Psoas muscle (tissue), 8 donors: Measurements from ENCODE around the gene METTL9. TPM values are rescaled to one million over a fixed set of nuclear protein-coding genes. Genes with fewer than 3 reads are reported as not detected.
"Not testable (repeated sequence)": the region's sequence is repeated elsewhere in the genome, so short reads cannot be mapped to it uniquely, and the experiment has no call there.

ENCODE experiments used
- ATAC-seq, 4 donors: fragments of 200-7000 bp; cut with Tn5 transposase; one replicate each; pipeline ENCODE4 v1.9.1; 2020; ENCODE audit warnings: moderate library complexity in 3 of 4, mild to moderate bottlenecking in 2 of 4
- DNase-seq, 2 donors: peaks; one replicate each; pipeline ENCODE4 v3.0.0-alpha.2; 2020
- H3K27ac ChIP-seq: fragments of 200-600 bp; one replicate; pipeline ENCODE4 v1.8.0; 2022
- H3K27me3 ChIP-seq, 3 donors: fragments of 200-600 bp in 1 of 3; one replicate each; pipeline versions ENCODE4 v1.6.1 to v1.8.0; 2013 to 2022; ENCODE audit warnings: low read length in 2 of 3, mild to moderate bottlenecking in 2 of 3, moderate library complexity in 1 of 3; ENCODE audit not compliant: insufficient read depth in 3 of 3
- H3K36me3 ChIP-seq, 2 donors: fragments of 200-600 bp in 1 of 2; one replicate each; pipeline versions ENCODE4 v1.6.1 to v1.8.0; 2013 to 2022; ENCODE audit warnings: low read depth in 1 of 2, mild to moderate bottlenecking in 1 of 2, moderate library complexity in 1 of 2; ENCODE audit not compliant: insufficient read depth in 1 of 2
- H3K4me1 ChIP-seq: fragments of 200-600 bp; one replicate; pipeline ENCODE4 v1.8.0; 2022
- H3K4me3 ChIP-seq: fragments of 200-600 bp; one replicate; pipeline ENCODE4 v1.8.0; 2022; ENCODE audit warnings: mild to moderate bottlenecking
- H3K9me3 ChIP-seq: fragments of 200-600 bp; one replicate; pipeline ENCODE4 v1.8.0; 2022
- CTCF ChIP-seq: fragments of 200-600 bp; IDR thresholded peaks from one replicate; pipeline ENCODE4 v1.8.0; 2022; ENCODE audit warnings: antibody characterized with exemption
- WGBS, 3 donors: extraction: QIAGEN DNeasy Blood & Tissue Kit; methylation state at CpG; one replicate each; pipeline versions ENCODE4 v1.1.6 to v1.1.7; 2013; 5-methylcytosine and 5-hydroxymethylcytosine counted together
- intact Hi-C, 2 donors: fragments of 100-400 bp; cut with DNase I; formaldehyde crosslinking; loops; one replicate each; pipeline versions ENCODE4 v1.11.0 to v1.14.2; 2022
- long read RNA-seq, 2 donors: library from polyadenylated mRNA; unstranded; transcript quantifications; one replicate each; pipeline ENCODE4 v2.0.0, GENCODE V29; 2021
- polyA plus RNA-seq, 3 donors: library from polyadenylated mRNA; stranded (reverse); fragments of 200-250 nt; gene quantifications; one replicate each; pipeline ENCODE4 v1.2.3, GENCODE V29; 2013
- total RNA-seq, 4 donors: library from RNA; stranded (reverse); fragmentation: NEBNext Ultra II Directional in 2 of 4; extraction: Animal tissue kit (Norgen Biotek cat#: 25700) in 2 of 4; gene quantifications; one replicate each; pipeline versions ENCODE4 v1.2.1 to v1.2.4, GENCODE V29; 2021 to 2023
- donor health status: healthy with polysubstance abuse.
- donor health status: DM: no; HTN: no; CAD: no; lungs with moderate emphysema.
- donor health status: Bipolar disorder and iron deficiency.
- donor health status: healthy.
- donor health status: DM: yes; HTN: yes; CAD: no.
- donor health status: DM: no; HTN: no; CAD: no.
- donor health status: DM: no; HTN: no; CAD: no.
- donor health status: DM: yes; HTN: yes; CAD: no.

Gene METTL9
- 10 to 100 TPM; 55.0 to 76.9 (median 71.1) TPM for total RNA-seq
- 100 to 1,000 TPM in 1 of 3 donors, 10 to 100 TPM in 2; 54.4 to 134 (median 90.7) TPM for polyA plus RNA-seq
- long read RNA-seq, donor 1, full-length matches to known transcripts, result 68 of 74 reads
- long read RNA-seq, donor 1, partial matches to known transcripts, result 5 of 74 reads
- long read RNA-seq, donor 1, other reads (novel, unspliced or antisense), result 1 of 74 reads
- long read RNA-seq, donor 2, full-length matches to known transcripts, result 117 of 136 reads
- long read RNA-seq, donor 2, partial matches to known transcripts, result 8 of 136 reads
- long read RNA-seq, donor 2, other reads (novel, unspliced or antisense), result 11 of 136 reads

GRCh38 chr16:21599122-21600030 lies at the start of gene METTL9:
Gene METTL9 (plus strand): TSS chr16:21599577. CDS start chr16:21599734, 157 bp downstream.
- H3K9me3 ChIP-seq, result no peaks in the 10 kb centered on the region
- ATAC-seq (peak; percentile 98), DNase-seq (peak; percentile 93 to 97)
- intact Hi-C loops, result loop anchor here (5.0 kb wide), 2 partner anchors 38 to 43 kb away; no protein-coding TSS in a partner anchor
- H3K4me1 ChIP-seq, result peaks cover 43% of the 10 kb centered on the region
- no peak for TF ChIP-seq CTCF
- no peaks in the 10 kb centered on the region for H3K36me3 ChIP-seq
- H3K4me3 ChIP-seq, result peak within 1 kb of the TSS; percentile 92
- peak within 1 kb of the TSS; percentile 91 for H3K27ac ChIP-seq
- 0% methylated on average over 47 to 100 of the region's 100 CpGs for WGBS, 3 donors
- no peaks in the 10 kb centered on the region for H3K27me3 ChIP-seq

- H3K27ac ChIP-seq, DNase-seq, H3K9me3 ChIP-seq, intact Hi-C loops, H3K4me3 ChIP-seq, H3K27me3 ChIP-seq, H3K36me3 ChIP-seq, ATAC-seq, H3K4me1 ChIP-seq: not testable (repeated sequence)
- 66 to 76% (median 67%) methylated on average over 17 of the region's 17 CpGs for WGBS, 3 donors
Measured at GRCh38 chr16:21549975-21550374, 49.4 kb upstream of the METTL9 start.

- DNase-seq, intact Hi-C loops, ATAC-seq, H3K27me3 ChIP-seq, H3K27ac ChIP-seq, H3K36me3 ChIP-seq, H3K9me3 ChIP-seq, H3K4me1 ChIP-seq, H3K4me3 ChIP-seq: not testable (repeated sequence)
- 67 to 71% (median 69%) methylated on average over 1 of the region's 5 CpGs for WGBS, 3 donors
Measured at GRCh38 chr16:21550435-21550834, 48.9 kb upstream of the METTL9 start.

- H3K4me3 ChIP-seq, DNase-seq, H3K9me3 ChIP-seq, H3K36me3 ChIP-seq, H3K27ac ChIP-seq, intact Hi-C loops, H3K27me3 ChIP-seq, ATAC-seq: not testable (repeated sequence)
- 83 to 90% (median 84%) methylated on average over 4 to 5 of the region's 7 CpGs for WGBS, 3 donors
- peaks cover 11% of the 10 kb centered on the region for H3K4me1 ChIP-seq
Measured at GRCh38 chr16:21551076-21551475, 48.3 kb upstream of the METTL9 start.

GRCh38 chr16:21551600-21551999 lies 47.8 kb upstream of the METTL9 start:
- H3K9me3 ChIP-seq, intact Hi-C loops, H3K27ac ChIP-seq, DNase-seq, H3K4me3 ChIP-seq, ATAC-seq, H3K27me3 ChIP-seq, H3K36me3 ChIP-seq: not testable (repeated sequence)
- peaks cover 14% of the 10 kb centered on the region for H3K4me1 ChIP-seq
- 91 to 95% (median 93%) methylated on average over 11 to 16 of the region's 17 CpGs for WGBS, 3 donors

- H3K9me3 ChIP-seq, H3K27ac ChIP-seq, H3K36me3 ChIP-seq, H3K4me3 ChIP-seq, H3K27me3 ChIP-seq, ATAC-seq, intact Hi-C loops, DNase-seq: not testable (repeated sequence)
- WGBS, 3 donors, result 84 to 88% (median 85%) methylated on average over 19 of the region's 19 CpGs
- H3K4me1 ChIP-seq, result peaks cover 14% of the 10 kb centered on the region
Measured at GRCh38 chr16:21553481-21554296, 45.7 kb upstream of the METTL9 start.
